ENCODE results near the gene EVI2B.
"Not testable (repeated sequence)": the region's sequence is repeated elsewhere in the genome, so short reads cannot be mapped to it uniquely, and the experiment has no call there.

The EVI2B gene

DNA sequence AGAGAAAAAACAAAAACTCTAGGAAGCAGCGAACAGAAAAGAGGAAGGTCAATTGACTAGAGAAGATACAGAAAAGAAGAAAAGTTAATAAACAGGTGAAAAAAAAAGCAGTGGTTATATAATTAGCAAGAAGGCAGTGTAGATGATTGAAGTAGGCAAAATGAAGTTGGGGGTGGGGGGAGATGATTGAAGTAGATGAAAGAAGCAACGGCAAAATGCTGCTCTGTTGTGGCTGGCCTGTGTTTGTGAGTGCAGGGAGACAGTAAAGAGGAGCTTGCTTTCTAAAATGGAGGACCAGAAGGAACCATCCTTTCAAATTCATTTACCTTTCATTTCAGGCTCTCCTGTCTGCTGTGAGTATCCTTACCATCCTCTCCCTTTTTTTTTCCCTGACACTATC lies 3.6 kb downstream of the EVI2B start:
- DNase-seq = no peak

DNA sequence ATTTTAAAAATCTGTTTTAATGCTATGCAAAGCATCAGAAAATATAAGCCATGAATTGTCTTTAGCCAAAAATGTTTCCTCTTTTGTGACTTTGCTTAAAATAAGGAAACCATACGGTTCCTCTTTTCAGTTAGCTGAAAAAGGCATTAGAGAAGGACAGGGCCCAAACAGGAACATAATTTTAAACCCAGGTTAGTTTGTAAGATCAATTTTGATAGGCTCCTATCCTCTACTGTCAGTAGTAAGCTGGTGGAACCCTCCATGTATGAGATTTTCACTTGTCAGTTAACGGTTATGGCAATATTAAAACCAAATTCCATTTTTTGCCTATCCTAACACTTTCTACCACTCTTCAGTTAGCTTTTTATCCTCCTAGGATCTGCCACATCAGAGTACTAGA lies 4.3 kb downstream of the EVI2B start:
- no peak for DNase-seq

DNA sequence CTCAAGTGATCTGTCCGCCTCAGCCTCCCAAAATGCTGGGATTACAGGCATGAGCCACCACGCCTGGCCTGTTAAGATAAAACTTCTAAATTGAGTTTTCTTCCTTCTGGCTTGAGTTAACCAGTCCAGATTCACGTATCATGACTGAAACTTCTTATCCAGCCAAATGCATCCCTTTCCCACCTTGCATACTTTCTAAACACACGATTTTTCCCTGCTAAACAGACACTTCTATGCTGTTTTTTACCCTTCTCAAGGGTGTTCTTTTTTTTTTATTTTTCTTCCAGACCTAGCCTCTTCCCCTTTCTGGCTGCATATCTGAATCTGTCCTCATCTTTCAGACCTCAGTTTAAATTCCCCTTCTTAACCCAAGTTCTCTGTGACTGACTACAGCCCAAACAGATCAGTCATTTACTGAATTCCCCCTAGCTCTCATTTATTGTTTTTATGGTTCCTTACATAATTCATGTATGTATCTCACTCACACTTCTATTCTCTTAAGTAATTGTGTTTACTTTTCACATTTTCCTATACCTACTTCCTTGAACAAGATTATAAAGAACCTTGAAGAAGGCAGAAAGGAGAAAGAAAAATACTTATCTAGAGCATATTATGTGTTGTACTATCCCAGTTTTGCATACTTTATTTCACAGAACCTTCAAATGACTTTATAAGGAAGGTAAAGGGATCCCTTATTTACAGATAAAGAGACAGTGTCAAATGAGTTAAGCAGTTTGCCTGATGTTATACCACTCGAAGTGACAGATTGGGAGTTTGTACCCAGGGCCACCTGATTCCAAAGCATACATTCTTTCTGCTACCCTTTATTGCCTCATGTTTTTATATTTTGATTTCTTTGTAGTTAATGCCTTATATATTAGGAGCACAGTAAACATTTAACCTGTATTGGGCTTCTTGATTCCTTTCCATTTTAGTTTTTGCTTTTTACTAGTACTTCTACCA lies 5.2 kb downstream of the EVI2B start:
- DNase-seq = no peak

- no peak for DNase-seq
Measured at GRCh38 chr17:31307640-31308039, 6.2 kb downstream of the EVI2B start.

- DNase-seq = no peak
Measured at GRCh38 chr17:31299624-31300023, 14.2 kb downstream of the EVI2B start.

DNA sequence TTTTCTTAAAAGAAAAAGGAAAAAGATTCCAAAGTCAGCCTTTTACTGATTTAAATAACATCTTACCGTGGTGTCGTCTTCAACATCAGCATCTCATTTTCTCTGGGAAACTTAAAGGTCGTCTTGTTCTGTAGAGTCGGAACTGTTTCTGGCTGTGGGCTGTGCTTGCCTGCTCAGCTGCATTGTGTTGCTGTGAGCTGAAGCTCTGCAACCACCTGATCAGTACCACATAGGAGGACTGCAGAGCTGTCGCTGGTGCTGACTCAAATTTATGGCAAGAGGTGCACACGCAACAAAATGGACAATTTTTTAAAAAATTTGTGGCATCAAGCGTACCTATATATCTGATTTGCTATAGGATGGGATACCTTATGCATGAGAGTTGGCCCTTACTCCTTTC lies 16.8 kb downstream of the EVI2B start, which contains the start of gene OMG:
Gene OMG, minus strand, starts transcription at position 150 of the 400 bp plus-strand sequence. CDS start 908 bp downstream, outside the sequence.
- DNase-seq = no peak

GRCh38 chr17:31296142-31296541 lies 17.7 kb downstream of the EVI2B start:
- DNase-seq = no peak

DNA sequence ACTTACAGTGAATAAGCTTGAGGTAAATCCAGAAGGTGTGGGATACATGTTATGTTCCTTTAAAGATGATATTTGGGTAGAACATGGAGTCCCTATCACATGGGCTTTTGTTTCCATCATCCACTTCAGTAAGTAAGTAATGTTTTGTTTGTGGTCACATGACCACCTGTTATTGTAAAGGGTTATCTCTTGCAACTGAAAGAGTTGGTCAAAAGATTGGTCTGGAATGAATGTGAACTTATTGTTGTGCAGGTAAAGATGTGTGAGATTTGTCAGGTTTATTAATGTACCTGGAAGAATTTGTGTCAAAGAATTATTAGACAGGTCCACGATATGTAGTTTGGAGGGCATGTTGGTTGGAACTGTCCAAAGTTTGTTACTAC lies 18.4 kb downstream of the EVI2B start:
- DNase-seq = no peak

- DNase-seq = peak; percentile 86
Measured at GRCh38 chr17:31294820-31295488, 18.9 kb downstream of the EVI2B start.

GRCh38 chr17:31294231-31294630 lies 19.6 kb downstream of the EVI2B start:
- no peak for DNase-seq

- peak; percentile 46 for DNase-seq
Measured at GRCh38 chr17:31293581-31293980, 20.3 kb downstream of the EVI2B start.

DNA sequence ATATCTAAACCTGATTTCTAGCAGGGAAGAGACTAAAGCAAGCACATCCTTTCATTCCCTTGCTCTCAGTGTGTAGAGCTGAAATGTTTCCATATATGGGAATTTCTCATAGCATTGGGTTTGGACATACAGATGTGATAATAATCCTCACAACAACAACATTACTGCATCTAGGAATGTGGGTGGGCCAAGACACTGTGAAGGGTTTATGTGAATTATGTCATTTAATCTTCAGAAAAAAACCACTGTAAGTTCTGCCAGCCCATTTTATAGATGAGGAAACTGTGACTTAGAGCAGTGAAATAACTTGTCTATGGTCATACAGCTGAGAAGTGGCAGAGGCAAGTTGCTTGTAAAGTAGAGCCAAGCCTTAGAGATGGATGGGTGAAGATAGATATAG lies 22.0 kb downstream of the EVI2B start:
- peak; percentile 61 for DNase-seq

DNA sequence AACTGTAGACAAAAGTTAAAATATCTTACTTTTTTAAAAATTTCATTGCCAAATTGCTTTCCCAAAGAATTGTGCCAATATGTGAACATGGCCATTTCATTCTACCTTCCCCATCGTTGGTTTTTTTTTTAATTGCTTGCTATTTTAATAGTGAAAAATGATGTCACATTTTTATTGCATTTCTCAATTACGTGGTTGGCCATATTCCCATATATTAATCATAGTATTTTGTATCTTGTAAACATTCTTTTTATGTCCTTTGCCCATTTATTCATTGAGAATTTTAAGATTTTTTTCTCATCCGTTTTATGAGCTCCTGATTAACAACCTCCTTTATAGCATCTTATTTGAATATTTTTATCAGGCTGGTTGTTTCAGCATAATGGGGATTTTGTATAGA lies 24.1 kb downstream of the EVI2B start:
- DNase-seq = no peak

GRCh38 chr17:31287932-31288331 lies 25.9 kb downstream of the EVI2B start:
- not testable (repeated sequence) for DNase-seq

DNA sequence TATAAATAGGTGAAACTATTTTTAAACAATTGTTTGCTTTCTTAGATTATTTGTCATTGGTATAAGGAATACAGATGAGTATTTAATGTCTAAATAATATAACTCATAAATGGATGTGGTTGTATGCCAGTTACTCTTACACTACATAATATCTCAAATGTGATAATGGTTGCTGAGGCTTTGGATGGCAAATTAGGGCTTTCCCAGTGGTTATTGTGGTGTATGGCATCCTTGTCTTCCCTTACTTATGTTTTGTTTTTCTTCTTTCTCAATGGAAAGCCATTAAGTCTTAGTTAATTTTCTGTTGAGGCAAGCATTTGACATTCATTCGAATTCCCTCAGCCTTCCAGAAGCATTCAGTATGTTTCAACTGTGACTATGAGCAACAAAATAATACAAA lies 27.3 kb downstream of the EVI2B start:
- DNase-seq = no peak

DNA sequence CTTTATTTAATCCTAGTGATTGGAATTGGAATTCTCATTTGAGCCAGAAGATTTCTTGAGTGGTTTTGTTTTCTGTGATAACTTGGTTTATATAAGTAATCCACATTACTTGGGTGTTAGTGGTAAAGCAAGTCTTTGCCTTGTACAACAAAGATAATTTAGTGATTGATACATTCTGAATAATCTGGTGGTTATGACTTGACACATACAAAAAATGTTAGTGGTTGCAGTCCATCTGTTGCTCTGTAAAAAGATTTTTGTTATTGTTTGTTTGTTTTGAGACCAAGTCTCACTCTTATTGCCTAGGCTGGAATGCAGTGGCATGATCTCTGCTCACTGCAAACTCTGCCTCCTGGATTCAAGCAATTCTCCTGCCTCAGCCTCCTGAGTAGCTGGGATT lies 30.0 kb downstream of the EVI2B start:
- DNase-seq = no peak

GRCh38 chr17:31281061-31281460 lies 32.8 kb downstream of the EVI2B start:
- DNase-seq = no peak

GRCh38 chr17:31279401-31279800 lies 34.5 kb downstream of the EVI2B start:
- no peak for DNase-seq

DNA sequence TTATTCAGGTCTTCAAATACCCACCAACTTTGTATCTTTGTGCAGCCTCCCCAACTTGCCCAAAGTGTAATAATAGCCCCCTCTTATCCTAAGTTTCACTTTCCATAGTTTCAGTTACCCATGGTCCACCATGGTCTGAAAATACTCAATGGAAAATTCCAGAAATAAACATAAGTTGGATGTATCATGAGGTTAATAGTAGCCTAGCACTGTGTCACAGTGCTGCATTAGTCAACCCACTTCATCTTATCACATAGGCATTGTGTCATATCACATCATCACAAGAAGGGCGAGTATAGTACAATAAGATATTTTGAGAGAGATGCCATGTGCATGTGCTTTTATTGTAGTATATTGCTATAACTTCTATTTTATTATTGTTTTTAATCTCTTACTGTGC lies 38.7 kb downstream of the EVI2B start:
- no peak for DNase-seq

GRCh38 chr17:31274252-31274651 lies 39.6 kb downstream of the EVI2B start:
- peak; percentile 59 for DNase-seq

DNA sequence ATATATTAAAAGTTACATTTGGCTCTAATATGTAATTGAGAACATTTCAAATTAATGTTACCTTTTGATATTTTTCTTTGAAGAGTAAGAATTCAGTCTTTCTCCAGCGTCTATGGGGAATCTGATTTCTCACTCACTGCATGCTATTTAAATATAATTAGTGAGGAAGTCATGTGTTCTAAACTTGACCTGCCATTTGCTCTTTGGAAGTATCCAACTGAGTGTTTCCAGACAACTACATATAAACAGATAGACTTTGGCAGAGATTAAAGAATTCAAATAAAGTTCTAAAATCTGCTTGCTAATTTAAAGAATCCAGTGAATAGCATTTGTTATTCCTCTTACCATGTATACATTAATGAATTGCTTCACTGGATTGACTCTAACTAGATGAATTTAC lies 40.3 kb downstream of the EVI2B start:
- DNase-seq = no peak

- DNase-seq = no peak
Measured at GRCh38 chr17:31272803-31273202, 41.1 kb downstream of the EVI2B start.

GRCh38 chr17:31272236-31272635 lies 41.6 kb downstream of the EVI2B start:
- no peak for DNase-seq

DNA sequence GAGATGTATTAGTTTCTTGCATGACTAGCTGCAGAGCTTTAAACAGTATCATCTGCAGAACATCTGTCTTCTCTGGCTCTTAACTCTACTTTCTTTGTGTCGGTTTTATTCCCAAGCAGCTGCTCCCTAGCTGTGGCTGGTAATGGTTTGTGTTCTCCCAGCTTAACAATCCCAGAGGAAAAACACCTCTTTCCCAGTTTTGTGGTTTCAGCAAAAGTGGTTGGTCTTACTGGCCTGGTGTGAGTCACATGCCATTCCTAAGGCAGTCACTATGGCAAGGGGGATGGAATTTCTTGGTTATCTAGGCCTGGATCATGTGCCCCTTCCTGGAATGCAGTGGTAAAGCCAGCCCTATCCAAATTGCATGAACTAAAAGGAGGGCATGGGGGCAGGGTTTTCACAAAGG lies 44.3 kb downstream of the EVI2B start:
- peak; percentile 100 for DNase-seq

All from fibroblast of upper back skin (primary cell).